ENCODE measurements around the gene MXD4. TPM values are rescaled to one million over a fixed set of nuclear protein-coding genes. Genes with fewer than 3 reads are reported as not detected.

MXD4 gene
- total RNA-seq, 1 donor from 2014 or later = 92.3 TPM

- H3K9ac ChIP-seq (ENCODE audit: low read length) = no peak overlapping the region
- Mint-ChIP-seq H3K4me1 (ENCODE audit: low read depth, unreplicated experiment) (peaks cover 2% of the 10 kb centered on the region), H3K27me3 (ENCODE audit: low read depth, unreplicated experiment) (peaks cover 15% of the 10 kb centered on the region), H3K4me3 (ENCODE audit: unreplicated experiment) (no peak overlapping the region), H3K27ac (ENCODE audit: unreplicated experiment) (no peak overlapping the region), H3K36me3 (ENCODE audit: low read depth, unreplicated experiment) (no peaks in the 10 kb centered on the region), H3K9me3 (ENCODE audit: unreplicated experiment) (peaks cover 19% of the 10 kb centered on the region)
- FAIRE-seq (no peak), DNase-seq (ENCODE audit: low read depth) (no peak)
- no peaks in the 10 kb centered on the region for H3K36me3 ChIP-seq (ENCODE audit: insufficient read depth, low read length)
- no peaks in the 10 kb centered on the region for H3K79me2 ChIP-seq (ENCODE audit: insufficient read depth, low read length)
- TF ChIP-seq CTCF (IDR thresholded peaks at IDR 0.05; ENCODE audit: insufficient read depth, low read depth, low read length) = no peak
- TF ChIP-seq EZH2 (IDR thresholded peaks at IDR 0.05; ENCODE audit: insufficient read depth, low read length) = no peak
- peaks cover 6% of the 10 kb centered on the region for H3K9me3 ChIP-seq (ENCODE audit: insufficient read depth, low read depth, low read length)
- H3K27me3 ChIP-seq (ENCODE audit: insufficient read depth, low read length) = no peaks in the 10 kb centered on the region
- H2AFZ ChIP-seq (ENCODE audit: low read depth, low read length) = no peak overlapping the region
- no peaks in the 10 kb centered on the region for H3K4me1 ChIP-seq (ENCODE audit: insufficient read depth, low read length)
- H3K4me3 ChIP-seq (ENCODE audit: insufficient read depth, low read depth, low read length) = no peak overlapping the region
- H3K4me2 ChIP-seq (ENCODE audit: low read length) = no peak overlapping the region
- H4K20me1 ChIP-seq (ENCODE audit: insufficient read depth, low read length) = no peaks in the 10 kb centered on the region
- H3K27ac ChIP-seq (ENCODE audit: low read depth, low read length) = no peak overlapping the region
Observed at GRCh38 chr4:2305766-2306501, 44.0 kb upstream of the MXD4 start.

GRCh38 chr4:2304877-2305561 lies 43.1 kb upstream of the MXD4 start:
- H3K36me3 Mint-ChIP-seq (ENCODE audit: low read depth, unreplicated experiment) = no peaks in the 10 kb centered on the region
- H3K27me3 ChIP-seq (ENCODE audit: insufficient read depth, low read length) = no peaks in the 10 kb centered on the region
- H3K79me2 ChIP-seq (ENCODE audit: insufficient read depth, low read length) = no peaks in the 10 kb centered on the region
- no peak for FAIRE-seq
- DNase-seq (ENCODE audit: low read depth) = no peak
- H3K4me3 Mint-ChIP-seq (ENCODE audit: unreplicated experiment) = no peak overlapping the region
- H3K4me2 ChIP-seq (ENCODE audit: low read length) = no peak overlapping the region
- no peaks in the 10 kb centered on the region for H3K4me1 ChIP-seq (ENCODE audit: insufficient read depth, low read length)
- peaks cover 2% of the 10 kb centered on the region for H3K4me1 Mint-ChIP-seq (ENCODE audit: low read depth, unreplicated experiment)
- H2AFZ ChIP-seq (ENCODE audit: low read depth, low read length) = no peak overlapping the region
- no peaks in the 10 kb centered on the region for H3K36me3 ChIP-seq (ENCODE audit: insufficient read depth, low read length)
- H3K9ac ChIP-seq (ENCODE audit: low read length) = no peak overlapping the region
- H3K27ac ChIP-seq (ENCODE audit: low read depth, low read length) = no peak overlapping the region
- peaks cover 17% of the 10 kb centered on the region for H3K27me3 Mint-ChIP-seq (ENCODE audit: low read depth, unreplicated experiment)
- H3K9me3 Mint-ChIP-seq (ENCODE audit: unreplicated experiment) = peaks cover 19% of the 10 kb centered on the region
- peaks cover 6% of the 10 kb centered on the region for H3K9me3 ChIP-seq (ENCODE audit: insufficient read depth, low read depth, low read length)
- no peak overlapping the region for H3K4me3 ChIP-seq (ENCODE audit: insufficient read depth, low read depth, low read length)
- no peak overlapping the region for H3K27ac Mint-ChIP-seq (ENCODE audit: unreplicated experiment)
- no peak for TF ChIP-seq EZH2 (IDR thresholded peaks at IDR 0.05; ENCODE audit: insufficient read depth, low read length)
- TF ChIP-seq CTCF (IDR thresholded peaks at IDR 0.05; ENCODE audit: insufficient read depth, low read depth, low read length) = no peak
- H4K20me1 ChIP-seq (ENCODE audit: insufficient read depth, low read length) = no peaks in the 10 kb centered on the region

Data from astrocyte (in vitro differentiated cells and primary cell).